Inferior parietal cortex (tissue), 1 donor: Measurements from ENCODE around the gene PRKCD.

Experiments
- DNase-seq: peaks from one replicate; pipeline ENCODE4 v3.0.0-alpha.2; 2016; ENCODE audit errors: extremely low spot score

Gene PRKCD

DNA sequence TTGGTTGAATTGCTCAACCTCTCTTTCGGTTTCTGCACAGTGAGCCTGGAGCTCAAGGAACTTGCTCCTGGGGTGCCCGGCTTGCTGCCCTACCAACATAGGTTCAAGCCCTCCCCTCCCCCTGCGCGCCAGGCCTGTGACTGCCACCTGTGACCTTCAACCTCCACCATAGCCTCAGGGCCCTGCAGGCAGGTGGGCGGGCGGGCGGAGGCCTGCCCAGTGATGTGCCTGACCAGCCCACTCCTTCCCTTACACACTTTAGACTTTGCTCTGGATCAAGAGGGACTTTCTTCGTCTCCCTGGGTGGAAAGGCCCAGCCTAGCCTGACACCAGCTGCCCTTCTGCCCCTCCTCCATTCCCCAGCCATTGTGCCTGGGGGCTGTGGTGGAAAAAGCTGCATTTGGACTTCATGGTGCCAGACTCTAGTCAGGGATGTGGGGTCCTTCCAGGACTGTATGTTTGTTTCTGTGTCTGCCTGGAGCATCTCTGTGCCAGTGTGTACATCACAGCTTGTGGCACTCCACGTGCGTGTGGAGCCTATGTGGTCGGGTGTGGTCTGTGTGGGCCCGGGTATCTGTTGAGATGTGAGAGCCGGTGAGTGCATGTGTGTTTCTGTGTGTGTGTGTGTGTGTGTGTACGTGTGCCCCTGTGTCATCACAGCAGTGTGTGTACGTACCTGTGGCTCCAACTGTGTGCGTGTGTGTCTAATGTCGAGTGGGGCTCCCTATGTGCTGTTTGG is 9.5 kb downstream of the PRKCD start:
- DNase-seq = no peak

DNA sequence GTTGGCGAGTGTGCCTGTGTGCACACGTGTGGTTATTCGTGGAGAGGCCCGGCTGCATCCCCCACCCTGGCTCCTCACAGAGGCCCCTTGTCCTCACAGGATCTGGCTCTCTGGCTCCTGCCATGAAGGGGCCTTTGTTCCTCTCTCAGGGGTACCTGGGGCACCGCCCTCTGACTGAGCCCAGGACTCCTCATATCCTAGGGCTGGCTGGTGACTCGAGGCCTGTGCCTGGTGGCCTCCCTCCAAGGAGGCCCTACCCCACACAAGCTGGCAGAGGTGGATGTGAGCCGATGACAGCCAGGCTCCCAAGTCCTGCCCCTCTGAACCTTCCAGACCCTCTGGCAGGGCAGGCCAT is 10.0 kb downstream of the PRKCD start:
- no peak for DNase-seq

DNA sequence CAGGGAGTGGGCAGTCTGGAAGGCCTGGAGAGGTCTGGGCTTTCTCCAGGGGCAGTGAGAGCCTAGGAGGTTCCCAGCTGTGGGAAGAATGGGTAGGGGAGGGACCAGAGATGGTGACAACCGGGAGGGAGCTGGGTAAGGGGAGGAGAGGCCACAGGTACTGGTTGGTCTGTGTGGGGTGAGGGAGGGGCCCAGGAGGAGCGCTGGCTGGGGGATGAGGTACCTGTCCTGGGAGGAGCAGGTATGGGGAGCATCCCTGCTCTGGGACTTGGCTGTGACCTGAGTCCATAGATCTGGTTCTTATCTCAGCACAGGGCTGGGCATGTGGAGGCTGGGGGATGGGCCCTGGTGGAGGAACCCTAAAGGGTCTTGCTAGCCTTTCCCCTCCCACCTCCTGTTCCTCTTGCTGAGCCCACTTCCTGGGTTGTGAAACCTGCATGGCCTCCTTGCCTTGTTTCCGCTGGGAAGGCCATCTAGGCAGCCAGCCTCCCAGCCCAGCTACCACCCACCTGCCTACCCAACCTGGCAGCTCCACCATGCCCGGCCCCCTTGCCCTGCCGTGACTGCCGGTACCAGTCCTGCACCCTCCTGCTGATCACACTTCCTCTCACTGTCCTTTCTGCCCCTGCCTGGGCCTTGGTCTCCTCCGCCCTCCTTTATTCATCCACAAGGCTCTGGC is 11.0 kb downstream of the PRKCD start:
- no peak for DNase-seq

DNA sequence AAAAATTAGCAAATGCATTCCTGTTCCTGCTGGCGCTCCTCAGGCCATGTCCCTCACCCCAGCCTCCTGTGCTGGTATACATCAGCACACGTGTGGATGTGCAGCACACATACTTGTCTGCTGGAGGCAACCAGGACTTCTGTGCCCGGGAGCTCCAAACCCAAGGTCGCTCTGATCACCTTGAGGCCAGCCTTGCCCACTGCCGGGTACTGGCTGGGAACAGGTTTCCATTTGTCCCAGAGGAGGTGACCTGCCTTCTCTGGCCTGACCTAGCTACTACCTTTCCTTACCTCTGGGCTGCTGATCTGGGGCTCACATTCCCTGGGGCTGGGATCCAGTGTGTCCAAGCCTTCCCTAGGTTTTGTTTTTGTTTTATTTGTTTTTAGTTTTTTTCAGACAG is 12.1 kb downstream of the PRKCD start:
- no peak for DNase-seq

DNA sequence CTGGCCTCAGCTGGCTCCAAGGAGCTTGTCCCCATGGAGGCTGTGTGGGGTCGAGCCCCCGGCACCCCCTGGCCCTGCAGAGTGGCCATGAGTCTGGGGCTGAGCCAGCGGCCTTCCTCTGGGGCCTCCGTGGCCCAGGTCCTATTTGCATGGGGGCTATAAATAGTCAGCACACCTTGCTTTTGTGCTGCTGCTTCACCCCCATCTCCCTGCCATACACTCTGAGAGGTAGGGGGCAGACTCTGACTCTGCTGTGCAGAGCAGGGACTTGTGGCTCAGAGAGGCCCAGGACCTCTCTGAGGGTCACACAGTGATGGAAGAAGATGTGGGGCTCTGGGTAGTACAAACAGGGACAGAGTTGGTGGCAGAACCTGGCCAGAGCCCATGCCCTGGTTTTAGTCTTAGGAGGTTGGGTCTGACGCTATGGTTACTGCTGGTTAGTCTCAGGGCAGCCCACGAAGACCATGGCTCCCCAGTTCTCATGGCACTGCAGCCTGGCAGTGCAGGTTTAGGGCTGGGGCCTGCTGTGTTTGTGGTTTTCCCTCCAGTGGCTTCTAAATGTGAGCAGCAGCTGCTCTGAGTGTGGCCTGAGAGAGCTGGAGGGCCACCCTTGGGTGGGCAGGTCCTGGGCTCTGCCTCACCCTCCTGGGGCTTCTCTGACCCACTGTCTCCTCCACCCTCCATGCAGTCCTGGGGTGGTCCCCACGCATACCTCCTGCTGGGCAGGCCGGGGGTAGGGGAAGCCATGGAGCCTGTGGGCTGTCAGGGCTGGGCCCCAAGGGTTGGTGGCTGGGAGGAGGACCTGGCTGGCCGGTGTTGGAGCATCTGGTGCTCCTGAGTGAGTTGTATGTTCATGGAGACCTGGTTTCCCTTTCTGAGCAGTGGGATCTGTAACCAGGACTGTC is 13.6 kb downstream of the PRKCD start:
- no peak for DNase-seq

DNA sequence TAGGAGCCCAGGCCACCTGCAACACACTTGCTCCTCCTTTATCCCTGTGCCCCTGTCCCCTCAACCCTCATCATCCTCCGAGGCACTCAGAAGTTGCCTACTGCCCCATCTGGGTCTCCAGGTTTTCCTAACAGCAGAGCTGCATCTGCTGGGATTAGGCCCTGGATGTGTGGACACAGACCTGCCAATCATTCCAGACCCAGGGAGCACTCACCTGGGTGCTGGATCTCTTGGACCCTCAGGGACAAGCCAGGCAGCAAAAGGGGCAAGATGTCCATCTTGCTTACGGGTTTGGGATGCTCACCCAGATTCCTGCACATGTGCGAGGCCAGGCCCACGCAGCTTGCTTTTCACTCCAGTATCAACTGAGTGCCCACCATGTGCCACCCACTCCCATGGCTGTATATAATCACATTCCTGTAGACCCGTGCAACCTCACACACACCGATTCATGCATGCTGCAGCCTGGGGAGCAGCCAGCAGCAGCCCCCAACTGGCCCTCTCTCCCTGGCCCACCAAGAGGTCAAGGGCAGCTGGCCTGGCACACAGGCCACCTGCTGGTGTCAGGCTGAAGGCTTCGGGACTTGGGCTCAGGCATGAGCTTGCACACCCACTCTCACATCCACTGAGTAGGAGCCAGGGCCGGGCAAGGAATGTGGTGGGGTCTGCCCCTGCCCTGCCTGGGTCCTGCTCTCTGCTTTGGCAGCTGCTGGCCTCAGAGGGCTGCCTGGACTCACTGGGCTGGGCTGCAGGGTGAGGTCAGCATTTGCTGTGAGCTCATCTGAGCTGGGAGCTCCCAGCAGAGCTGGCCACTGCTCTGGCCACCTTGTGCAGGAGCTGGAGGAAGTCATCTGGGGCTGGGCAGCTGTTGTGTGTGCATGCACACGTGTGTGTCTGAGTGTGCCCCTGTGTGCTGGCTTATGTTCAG is 14.9 kb downstream of the PRKCD start:
- no peak for DNase-seq

DNA sequence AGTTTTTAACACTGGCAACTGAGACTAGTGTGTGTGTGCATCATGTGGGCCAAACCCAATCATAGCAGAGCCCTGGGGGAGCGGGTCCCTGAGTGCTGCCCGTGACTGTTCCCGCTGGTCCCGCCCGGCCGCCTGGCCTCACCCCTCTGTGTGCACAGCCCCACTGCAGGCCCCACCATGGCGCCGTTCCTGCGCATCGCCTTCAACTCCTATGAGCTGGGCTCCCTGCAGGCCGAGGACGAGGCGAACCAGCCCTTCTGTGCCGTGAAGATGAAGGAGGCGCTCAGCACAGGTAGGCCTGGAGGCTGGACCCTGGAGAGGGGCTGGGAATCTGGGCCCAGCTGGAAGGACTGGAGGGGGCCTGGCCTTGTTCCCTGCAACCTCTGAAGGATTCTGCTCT is 17.2 kb downstream of the PRKCD start:
- DNase-seq = no peak

DNA sequence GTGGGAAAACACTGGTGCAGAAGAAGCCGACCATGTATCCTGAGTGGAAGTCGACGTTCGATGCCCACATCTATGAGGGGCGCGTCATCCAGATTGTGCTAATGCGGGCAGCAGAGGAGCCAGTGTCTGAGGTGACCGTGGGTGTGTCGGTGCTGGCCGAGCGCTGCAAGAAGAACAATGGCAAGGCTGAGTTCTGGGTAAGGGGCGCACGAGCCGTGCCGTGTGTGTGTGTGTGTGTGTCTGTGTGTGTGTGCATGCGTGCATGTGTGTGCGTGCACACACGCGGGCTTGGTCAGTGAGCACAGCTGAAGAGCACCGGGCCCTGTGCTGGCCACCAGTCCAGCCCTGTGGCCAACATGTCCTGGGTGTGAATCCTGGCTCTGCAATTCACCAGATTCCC is 18.6 kb downstream of the PRKCD start:
- no peak for DNase-seq

DNA sequence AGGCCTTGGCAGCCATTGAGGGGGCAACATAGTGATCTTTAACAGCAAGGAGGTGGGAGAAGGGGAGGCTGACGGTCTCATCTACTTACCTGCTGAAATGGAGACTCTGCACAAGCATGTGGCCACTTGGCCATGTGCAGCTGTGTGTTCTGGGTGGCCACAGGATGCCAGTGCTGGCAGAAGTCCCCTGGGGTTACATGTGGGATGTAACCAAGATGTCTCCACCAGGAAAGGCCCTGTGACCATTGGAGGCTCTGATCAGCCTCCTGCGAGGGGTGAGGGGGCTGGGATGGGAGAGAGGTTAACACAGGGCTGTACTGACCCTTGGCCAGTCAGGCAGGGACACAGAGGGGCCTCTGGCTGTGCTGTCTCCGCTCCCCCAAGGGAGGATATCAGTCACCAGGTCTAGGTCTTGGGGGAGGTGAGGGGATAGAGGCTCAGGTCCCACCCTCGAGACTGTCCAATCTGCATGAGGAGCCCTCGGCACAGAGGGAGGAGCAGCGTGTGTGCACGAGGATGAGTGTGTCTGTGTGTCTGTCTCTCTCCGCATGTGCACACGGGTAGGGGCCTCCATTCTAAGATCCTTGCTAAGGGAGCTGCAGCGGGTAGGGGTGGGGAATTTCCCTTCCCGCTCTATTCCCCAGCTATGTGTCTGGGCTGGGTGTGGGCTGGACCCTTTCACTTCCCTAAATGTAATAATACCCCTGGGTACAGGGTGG is 19.5 kb downstream of the PRKCD start:
- no peak for DNase-seq

DNA sequence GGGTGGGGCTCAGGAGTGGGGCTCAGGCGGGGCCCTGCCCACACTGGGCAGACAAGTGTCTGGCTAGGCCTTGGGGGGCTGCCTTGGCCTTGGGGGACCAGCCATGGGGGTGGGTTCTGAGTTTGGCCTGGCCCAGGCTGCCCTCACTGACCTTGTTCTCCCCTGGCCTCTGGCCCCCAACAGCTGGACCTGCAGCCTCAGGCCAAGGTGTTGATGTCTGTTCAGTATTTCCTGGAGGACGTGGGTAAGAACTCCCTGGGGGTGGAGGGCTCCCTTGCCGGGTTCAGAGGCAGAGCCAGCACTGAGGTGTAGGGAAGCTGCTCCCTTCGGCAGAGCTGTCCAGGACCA is 20.0 kb downstream of the PRKCD start:
- no peak for DNase-seq

DNA sequence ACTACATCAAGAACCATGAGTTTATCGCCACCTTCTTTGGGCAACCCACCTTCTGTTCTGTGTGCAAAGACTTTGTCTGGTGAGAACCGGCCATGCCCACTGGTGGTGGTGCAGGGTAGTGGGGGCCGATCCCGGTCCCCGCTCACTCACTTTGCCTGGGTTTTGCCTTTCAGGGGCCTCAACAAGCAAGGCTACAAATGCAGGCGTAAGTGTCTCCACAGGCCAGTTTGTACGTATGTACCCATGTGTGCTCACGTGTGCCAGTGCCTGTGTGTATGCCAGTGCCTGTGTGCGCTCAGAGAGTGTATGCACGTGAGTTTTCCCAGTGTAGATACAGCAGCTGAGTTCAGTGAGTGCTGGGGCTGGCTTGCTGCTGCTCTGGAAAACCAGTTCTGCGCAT is 20.5 kb downstream of the PRKCD start:
- DNase-seq = no peak

DNA sequence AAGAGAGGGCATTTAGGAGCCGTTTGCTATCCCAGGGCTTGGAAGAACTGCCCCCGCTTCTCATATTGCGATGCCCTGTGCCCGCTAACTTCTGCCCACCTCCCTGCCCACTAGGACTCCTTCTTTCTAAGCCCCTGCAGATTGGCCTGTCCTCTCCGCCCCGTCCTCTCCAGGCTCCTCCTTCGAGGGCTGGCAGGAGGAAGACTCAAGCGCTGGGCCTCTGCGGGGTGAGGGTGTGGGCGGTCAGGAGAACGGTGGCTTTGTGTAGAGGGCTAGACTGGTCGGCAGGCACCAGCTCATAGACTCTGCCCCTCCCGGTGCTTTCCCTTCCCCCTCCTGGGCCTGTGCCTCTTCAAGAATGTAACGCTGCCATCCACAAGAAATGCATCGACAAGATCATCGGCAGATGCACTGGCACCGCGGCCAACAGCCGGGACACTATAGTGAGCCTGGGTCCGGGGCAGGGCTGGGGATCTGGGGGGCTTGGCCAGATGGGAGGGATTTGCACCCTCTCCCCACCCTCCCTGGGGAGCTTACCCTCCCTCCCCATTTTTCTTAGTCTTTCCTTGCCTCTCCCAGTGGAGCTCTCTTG is 21.9 kb downstream of the PRKCD start:
- DNase-seq = no peak

DNA sequence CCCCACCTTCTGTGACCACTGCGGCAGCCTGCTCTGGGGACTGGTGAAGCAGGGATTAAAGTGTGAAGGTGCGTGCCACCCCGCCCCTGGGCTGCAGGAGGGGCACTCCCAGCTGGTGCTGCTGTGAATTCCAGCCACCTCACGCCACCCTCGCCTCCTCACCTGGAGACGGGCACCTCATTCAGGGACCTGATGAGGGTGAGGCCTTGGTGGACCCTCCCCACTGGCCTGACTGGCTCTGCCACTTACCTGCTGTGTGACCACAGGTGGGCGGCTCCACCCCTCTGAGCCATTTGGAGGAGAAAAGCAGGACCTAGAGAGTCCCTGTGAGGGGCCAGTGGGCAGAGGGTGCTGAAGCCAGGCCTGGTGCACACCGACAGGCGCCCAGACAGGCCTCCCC is 22.5 kb downstream of the PRKCD start:
- DNase-seq = no peak

DNA sequence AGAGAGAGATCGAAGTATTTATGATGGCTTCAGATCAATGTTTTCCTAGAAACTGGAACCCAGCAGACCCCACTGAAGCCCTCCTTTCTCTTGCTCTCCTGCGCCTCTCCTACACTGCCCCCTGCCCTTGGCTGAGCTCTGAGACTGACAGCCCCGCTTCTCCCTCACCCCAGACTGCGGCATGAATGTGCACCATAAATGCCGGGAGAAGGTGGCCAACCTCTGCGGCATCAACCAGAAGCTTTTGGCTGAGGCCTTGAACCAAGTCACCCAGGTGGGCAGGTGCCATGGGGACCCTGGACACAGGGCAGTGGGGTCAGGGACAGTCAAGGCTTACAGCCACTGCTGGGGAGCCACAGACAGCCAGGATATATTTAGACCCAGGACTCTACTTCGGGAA is 23.7 kb downstream of the PRKCD start:
- no peak for DNase-seq

DNA sequence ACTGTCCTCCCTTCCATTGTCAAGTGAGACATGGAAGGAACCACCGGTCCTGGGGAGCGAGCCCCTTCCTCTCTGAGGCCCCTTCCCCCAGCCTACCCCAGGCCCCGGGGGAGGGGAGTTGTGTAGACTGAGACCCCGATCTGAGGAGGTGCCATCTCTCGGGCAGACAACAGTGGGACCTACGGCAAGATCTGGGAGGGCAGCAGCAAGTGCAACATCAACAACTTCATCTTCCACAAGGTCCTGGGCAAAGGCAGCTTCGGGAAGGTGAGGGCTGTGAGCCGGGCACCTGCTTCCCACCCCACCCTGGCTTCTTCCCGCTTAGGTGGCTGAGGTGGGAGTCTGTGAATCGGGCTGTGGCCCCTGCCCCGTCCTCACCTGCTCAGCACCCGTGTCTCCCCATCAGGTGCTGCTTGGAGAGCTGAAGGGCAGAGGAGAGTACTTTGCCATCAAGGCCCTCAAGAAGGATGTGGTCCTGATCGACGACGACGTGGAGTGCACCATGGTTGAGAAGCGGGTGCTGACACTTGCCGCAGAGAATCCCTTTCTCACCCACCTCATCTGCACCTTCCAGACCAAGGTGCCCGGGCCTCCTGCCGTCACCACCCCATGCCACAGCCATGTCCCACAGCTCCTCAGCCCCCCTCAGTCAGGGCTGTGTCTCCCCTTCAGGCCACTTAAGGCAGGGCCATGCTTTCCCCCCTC is 24.9 kb downstream of the PRKCD start:
- DNase-seq = no peak

DNA sequence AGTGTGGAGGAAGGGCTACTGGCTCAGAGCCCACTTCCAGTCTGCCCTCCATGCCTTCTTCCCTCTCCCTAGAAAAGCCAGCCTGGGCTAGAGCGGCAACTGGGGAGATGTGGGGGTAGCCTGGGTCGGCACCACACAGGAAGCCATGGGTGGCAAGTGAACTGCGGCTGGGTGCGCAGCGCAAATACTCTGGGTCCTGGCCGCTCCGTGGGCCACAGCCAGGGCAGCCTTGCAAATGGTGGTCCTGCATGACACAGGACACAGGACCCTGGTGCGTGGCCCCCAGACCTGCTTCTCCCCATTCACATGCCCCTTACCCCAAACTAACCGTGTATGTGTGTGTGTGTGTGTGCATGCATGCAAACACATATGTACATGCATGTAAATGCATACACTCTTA is 25.7 kb downstream of the PRKCD start:
- no peak for DNase-seq

DNA sequence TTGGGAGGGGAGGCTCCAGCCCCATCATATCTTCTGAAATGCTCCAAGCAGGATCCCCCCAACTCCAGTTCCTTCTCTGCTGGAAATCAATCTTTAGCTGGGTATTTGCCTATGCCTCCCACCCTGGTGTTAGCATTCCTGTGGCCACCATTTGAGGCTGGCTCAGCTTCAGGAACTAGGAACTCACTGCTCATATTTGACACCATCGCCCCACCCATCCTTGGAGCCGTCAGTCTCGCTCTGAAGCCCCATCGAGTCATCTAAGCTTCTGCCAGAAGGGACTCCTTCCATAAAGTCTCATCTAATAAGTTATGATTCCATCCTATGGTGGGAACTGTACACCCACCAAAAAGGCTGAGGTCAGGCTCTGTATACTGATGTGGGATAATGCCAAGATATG is 26.4 kb downstream of the PRKCD start:
- no peak for DNase-seq

DNA sequence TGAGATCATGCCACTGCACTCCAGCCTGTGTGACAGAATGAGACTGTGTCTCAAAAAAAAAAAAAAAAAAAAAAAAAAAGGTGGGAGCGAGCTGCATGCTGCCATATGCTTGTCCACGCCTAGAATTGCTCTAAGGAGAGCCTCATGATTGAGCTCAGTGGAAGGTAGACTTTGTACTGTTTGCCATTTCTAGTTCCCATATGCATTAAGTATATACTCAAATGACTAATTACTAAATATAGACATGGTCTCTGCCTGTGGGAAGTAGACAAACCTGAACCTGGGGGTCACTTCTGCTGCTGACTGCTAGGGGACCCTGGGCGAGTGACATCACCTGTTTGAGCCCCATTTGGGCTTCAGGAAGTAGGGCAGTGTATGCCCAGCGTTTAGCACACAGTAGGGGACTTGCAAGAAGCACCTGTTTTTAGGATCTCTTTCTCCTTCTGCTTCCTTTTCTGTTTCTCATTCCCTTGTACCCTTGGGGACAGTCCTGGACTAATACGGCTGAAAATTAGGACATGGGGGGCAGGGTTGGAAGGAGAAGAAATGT is 27.2 kb downstream of the PRKCD start:
- no peak for DNase-seq

DNA sequence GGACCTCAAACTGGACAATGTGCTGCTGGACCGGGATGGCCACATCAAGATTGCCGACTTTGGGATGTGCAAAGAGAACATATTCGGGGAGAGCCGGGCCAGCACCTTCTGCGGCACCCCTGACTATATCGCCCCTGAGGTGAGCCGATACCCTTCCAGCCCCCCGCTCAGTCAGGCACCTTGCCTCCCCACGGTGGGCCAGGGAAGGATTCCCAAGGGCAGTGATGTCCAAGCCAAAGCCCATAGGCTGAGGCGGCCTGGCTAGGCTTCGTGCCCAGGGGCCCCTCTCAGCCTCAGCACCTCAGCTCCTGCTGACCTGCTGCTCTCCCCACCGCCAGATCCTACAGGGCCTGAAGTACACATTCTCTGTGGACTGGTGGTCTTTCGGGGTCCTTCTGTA is 27.7 kb downstream of the PRKCD start:
- no peak for DNase-seq

DNA sequence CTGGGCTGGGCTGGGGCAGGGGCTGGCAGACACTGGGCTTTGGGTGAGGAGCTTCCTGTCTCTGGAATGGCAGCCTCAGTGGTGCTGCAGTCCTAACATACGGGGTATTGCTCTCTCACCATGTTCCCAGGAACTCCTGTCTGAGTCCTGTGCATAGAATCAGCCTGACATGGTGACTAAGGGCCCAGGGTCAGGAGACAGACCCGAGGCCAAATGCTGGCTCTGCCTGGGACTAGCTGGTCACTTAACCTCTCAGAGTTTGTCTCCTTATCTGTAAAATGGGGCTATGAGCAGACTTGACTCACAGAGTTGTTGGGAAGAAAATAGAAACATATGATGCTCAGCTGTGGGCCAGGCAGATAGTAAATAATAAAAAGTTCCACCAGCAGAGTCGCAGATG is 28.3 kb downstream of the PRKCD start:
- no peak for DNase-seq
